IMR-90 (cell line): ENCODE measurements around the gene OPN4. TPM values are rescaled to one million over a fixed set of nuclear protein-coding genes. Genes with fewer than 3 reads are reported as not detected.
A peak's percentile ranks its signal among the peaks of the same experiment; 100 is the strongest.

ENCODE experiments used
- ATAC-seq: fragments of 200-7000 bp; cut with Tn5 transposase; 2 replicates; pipeline ENCODE4 v1.9.1; 2020; ENCODE audit warnings: low read depth, mild to moderate bottlenecking, moderate library complexity
- BruUV-seq: library from RNA; stranded (reverse); fragments of 400-500 nt; replicated peaks from 2 replicates; lab custom pipeline; 2021; lab: Mats Ljungman, UMichigan
- CTCF ChIA-PET: fragments of 300-600 bp; formaldehyde crosslinking; extraction: SDS; loops from one replicate; lab custom pipeline; 2021; ENCODE audit warnings: antibody characterized with exemption; lab: Yijun Ruan, JAX
- POLR2A ChIA-PET: fragments of 300-600 bp; sonication (Branson Sonifier 250); formaldehyde crosslinking; loops from one replicate; lab custom pipeline; 2022; ENCODE audit warnings: antibody characterized with exemption; ENCODE audit not compliant: unreplicated experiment; lab: Charles Lee
- DNase-seq: peaks from one replicate; pipeline ENCODE4 v3.0.0; 2013
- H2AFZ ChIP-seq: replicated peaks from 2 replicates; pipeline ENCODE3; 2013; ENCODE audit warnings: low read length, mild to moderate bottlenecking; ENCODE audit not compliant: poor library complexity
- H2AK5ac ChIP-seq: 2 replicates; pipeline ENCODE4 v1.6.1; 2013; ENCODE audit warnings: low read depth, low read length, inconsistent platforms
- H2AK9ac ChIP-seq: replicated peaks from 2 replicates; pipeline ENCODE3; 2013; ENCODE audit warnings: mild to moderate bottlenecking, low read depth, low read length, moderate library complexity; ENCODE audit not compliant: poor library complexity
- H2BK120ac ChIP-seq: 2 replicates; pipeline ENCODE4 v1.6.1; 2013; ENCODE audit warnings: low read depth, low read length, inconsistent platforms
- H2BK15ac ChIP-seq: 3 replicates; pipeline ENCODE4 v1.6.1; 2013; ENCODE audit warnings: low read depth, low read length, inconsistent platforms
- H2BK20ac ChIP-seq: 2 replicates; pipeline ENCODE4 v1.6.1; 2013; ENCODE audit warnings: low read depth, mild to moderate bottlenecking, inconsistent platforms, low read length, moderate library complexity
- H2BK5ac ChIP-seq: 2 replicates; pipeline ENCODE4 v1.6.1; 2013; ENCODE audit warnings: mild to moderate bottlenecking, low read depth, low read length, inconsistent platforms; ENCODE audit not compliant: poor library complexity, severe bottlenecking
- H3K14ac ChIP-seq: replicated peaks from 2 replicates; pipeline ENCODE4 v1.6.1; 2013; ENCODE audit warnings: low read depth, low read length, inconsistent platforms
- H3K18ac ChIP-seq: 2 replicates; pipeline ENCODE4 v1.6.1; 2013; ENCODE audit warnings: low read depth, low read length, control low read depth
- H3K23ac ChIP-seq: 2 replicates; pipeline ENCODE4 v1.6.1; 2013; ENCODE audit warnings: low read depth, low read length, inconsistent platforms
- H3K27ac ChIP-seq: 2 replicates; pipeline ENCODE4 v1.5.1; 2013; ENCODE audit warnings: mild to moderate bottlenecking, control low read depth, low read length; ENCODE audit not compliant: insufficient read depth
- H3K27me3 ChIP-seq: 2 replicates; pipeline ENCODE4 v1.6.1; 2013; ENCODE audit warnings: low read length; ENCODE audit not compliant: control insufficient read depth, insufficient read depth
- H3K36me3 ChIP-seq: 2 replicates; pipeline ENCODE4 v1.6.1; 2013; ENCODE audit warnings: low read length, mixed read lengths; ENCODE audit not compliant: control insufficient read depth, insufficient read depth
- H3K4ac ChIP-seq: 2 replicates; pipeline ENCODE4 v1.6.1; 2013; ENCODE audit warnings: low read depth, low read length, inconsistent platforms
- H3K4me1 ChIP-seq: 2 replicates; pipeline ENCODE4 v1.6.1; 2013; ENCODE audit warnings: low read length, mixed read lengths; ENCODE audit not compliant: control insufficient read depth, insufficient read depth
- H3K4me2 ChIP-seq: 2 replicates; pipeline ENCODE4 v1.6.1; 2013; ENCODE audit warnings: low read depth, mild to moderate bottlenecking, control low read depth, low read length, moderate library complexity
- H3K4me3 ChIP-seq: 2 replicates; pipeline ENCODE4 v1.5.1; 2013; ENCODE audit warnings: low read depth, mild to moderate bottlenecking, control low read depth, low read length, moderate library complexity; ENCODE audit not compliant: insufficient read depth
- H3K56ac ChIP-seq: 2 replicates; pipeline ENCODE4 v1.6.1; 2013; ENCODE audit warnings: low read length, inconsistent platforms; ENCODE audit not compliant: insufficient read depth; ENCODE audit errors: extremely low read depth
- H3K79me1 ChIP-seq, 2 experiments: 2 replicates each; pipeline ENCODE4 v1.6.1; 2013; ENCODE audit warnings: low read length in 2 of 2, inconsistent platforms in 1 of 2, low read depth in 1 of 2
- H3K9ac ChIP-seq: 2 replicates; pipeline ENCODE4 v1.6.1; 2013; ENCODE audit warnings: low read depth, low read length, control low read depth
- H3K9me1 ChIP-seq: 2 replicates; pipeline ENCODE4 v1.6.1; 2013; ENCODE audit warnings: low read length, inconsistent platforms; ENCODE audit not compliant: insufficient read depth
- H3K9me3 ChIP-seq: 2 replicates; pipeline ENCODE4 v1.6.1; 2013; ENCODE audit warnings: low read length; ENCODE audit not compliant: control insufficient read depth, insufficient read depth
- H4K20me1 ChIP-seq: 2 replicates; pipeline ENCODE4 v1.6.1; 2013; ENCODE audit warnings: low read length, inconsistent platforms; ENCODE audit not compliant: insufficient read depth
- H4K5ac ChIP-seq: 2 replicates; pipeline ENCODE4 v1.6.1; 2013; ENCODE audit warnings: mild to moderate bottlenecking, low read depth, low read length, control low read depth
- H4K8ac ChIP-seq, 2 experiments: 2 replicates each; pipeline ENCODE4 v1.6.1; 2013; ENCODE audit warnings: low read depth in 2 of 2, low read length in 2 of 2, control low read depth in 1 of 2, inconsistent platforms in 1 of 2
- H4K91ac ChIP-seq: 2 replicates; pipeline ENCODE4 v1.6.1; 2013; ENCODE audit warnings: low read depth, low read length, inconsistent platforms; ENCODE audit not compliant: insufficient read depth
- BHLHE40 ChIP-seq: fragments of 150-350 bp; IDR thresholded peaks from 2 replicates; pipeline ENCODE4 v1.6.1; 2016; ENCODE audit warnings: mild to moderate bottlenecking, low read depth, low read length
- CEBPB ChIP-seq: IDR thresholded peaks from 2 replicates; pipeline ENCODE4 v1.6.1; 2012; ENCODE audit warnings: low read depth, low read length, improper control_type of control experiment
- CHD1 ChIP-seq: IDR thresholded peaks from 2 replicates; pipeline ENCODE4 v1.6.1; 2012; ENCODE audit warnings: low read depth, low read length, improper control_type of control experiment
- CTCF ChIP-seq: conservative IDR thresholded peaks from 2 replicates; pipeline ENCODE4 v1.5.1; 2012; ENCODE audit warnings: mild to moderate bottlenecking, low read depth, low read length, improper control_type of control experiment
- FOS ChIP-seq: fragments of 150-350 bp; IDR thresholded peaks from 2 replicates; pipeline ENCODE4 v1.6.1; 2016; ENCODE audit warnings: low read depth, low read length
- MAFK ChIP-seq: IDR thresholded peaks from 2 replicates; pipeline ENCODE4 v1.6.1; 2012; ENCODE audit warnings: low read depth, low read length, improper control_type of control experiment
- MXI1 ChIP-seq: IDR thresholded peaks from 2 replicates; pipeline ENCODE4 v1.6.1; 2012; ENCODE audit warnings: low read depth, mild to moderate bottlenecking, low read length, moderate library complexity, borderline replicate concordance
- NFE2L2 ChIP-seq: fragments of 150-350 bp; IDR thresholded peaks from 2 replicates; pipeline ENCODE4 v1.6.1; 2016; ENCODE audit warnings: low read depth, mild to moderate bottlenecking, low read length
- RAD21 ChIP-seq: IDR thresholded peaks from 2 replicates; pipeline ENCODE4 v1.6.1; 2012; ENCODE audit warnings: low read length, improper control_type of control experiment
- RCOR1 ChIP-seq: IDR thresholded peaks from 2 replicates; pipeline ENCODE4 v1.6.1; 2012; ENCODE audit warnings: mild to moderate bottlenecking, low read length, improper control_type of control experiment; ENCODE audit not compliant: insufficient replicate concordance
- RFX5 ChIP-seq: IDR thresholded peaks from 2 replicates; pipeline ENCODE4 v1.8.0; 2012; ENCODE audit warnings: low read depth, mild to moderate bottlenecking, low read length, moderate library complexity
- SMC3 ChIP-seq: fragments of 150-350 bp; IDR thresholded peaks from 2 replicates; pipeline ENCODE4 v1.6.1; 2016; ENCODE audit warnings: low read depth, mild to moderate bottlenecking, antibody characterized with exemption, low read length, moderate library complexity
- WGBS, 2 experiments: methylation state at CpG; one replicate each; pipeline versions ENCODE4 v1.1.5 to v1.1.7; 2013; ENCODE audit warnings: missing lambda C conversion rate in 2 of 2; ENCODE audit not compliant: insufficient read length in 1 of 2; ENCODE audit errors: extremely low coverage in 2 of 2; 5-methylcytosine and 5-hydroxymethylcytosine counted together
- dilution Hi-C: fragments of 300-500 bp; cut with HindIII; formaldehyde crosslinking; loops from one replicate; pipeline ENCODE4 v1.14.3; 2018; ENCODE audit warnings: low sequenced_read_pairs; ENCODE audit not compliant: unreplicated experiment
- in situ Hi-C: fragments of 300-500 bp; cut with MboI; formaldehyde crosslinking; loops from 3 replicates; pipeline ENCODE4 v1.14.3; 2019; ENCODE audit warnings: low sequenced_read_pairs, inconsistent platforms, mixed read lengths
- intact Hi-C: fragments of 100-400 bp; cut with micrococcal nuclease; formaldehyde crosslinking; loops from 2 replicates; pipeline ENCODE4 v1.10.0; 2022
- polyA plus RNA-seq, 3 experiments: library from polyadenylated mRNA; depleted of rRNA; stranded (reverse); fragments of >200 nt; gene quantifications; 2 replicates each; pipeline ENCODE4 v1.2.3, GENCODE V29; 2012; ENCODE audit warnings: low replicate concordance in 1 of 3
- total RNA-seq: library from RNA; depleted of rRNA; stranded (reverse); fragments of >200 nt; gene quantifications from 2 replicates; pipeline ENCODE4 v1.2.3, GENCODE V29; 2012
- TF ChIP-seq, protein P1 (sequence below): fragments of 150-350 bp; IDR thresholded peaks from 2 replicates; pipeline ENCODE4 v1.6.1; 2016; ENCODE audit warnings: low read depth, mild to moderate bottlenecking, low read length, moderate library complexity, borderline replicate concordance
- TF ChIP-seq, protein P2 (sequence below): fragments of 150-350 bp; IDR thresholded peaks from 2 replicates; pipeline ENCODE4 v1.6.1; 2017; ENCODE audit warnings: mild to moderate bottlenecking, antibody characterized with exemption, low read length, low read depth

Gene OPN4
- total and polyA plus RNA-seq, 2 of the 4 experiments (the other 2 are of a cell fraction) = 0.03 TPM; not detected in 1

- peak; percentile 46 for DNase-seq
- Histone ChIP-seq H2BK15ac (no peak overlapping the region), H3K4me1 (peaks cover 13% of the 10 kb centered on the region), H3K4me2 (no peak overlapping the region), H4K91ac (no peak overlapping the region), H3K4ac (no peak overlapping the region), H4K5ac (no peak overlapping the region), H2BK5ac (no peak overlapping the region), H4K8ac (no peak overlapping the region), H2BK20ac (no peak overlapping the region), H3K14ac (no peak overlapping the region), H3K79me1 (no peaks in the 10 kb centered on the region), H2AFZ (peak overlapping the region; percentile 43), H3K18ac (no peak overlapping the region), H2AK9ac (peak overlapping the region; percentile 55), H3K9me1 (peaks cover 11% of the 10 kb centered on the region; the same call in 1 of the 2 replicates), H3K27ac (no peak overlapping the region), H3K23ac (no peak overlapping the region), H3K56ac (no peak overlapping the region), H3K36me3 (no peaks in the 10 kb centered on the region), H3K9ac (no peak overlapping the region), H4K20me1 (no peaks in the 10 kb centered on the region), H3K27me3 (no peaks in the 10 kb centered on the region; the same call in 1 of the 2 replicates), H3K9me3 (no peaks in the 10 kb centered on the region), H2AK5ac (0 out of 2 replicates have a peak overlapping the region, but pooled peaks have one; percentile 14), H2BK120ac (0 out of 2 replicates have a peak overlapping the region, but pooled peaks have one; percentile 40), H3K4me3 (no peak overlapping the region)
- in situ Hi-C loops (no loop called here), intact Hi-C loops (no loop called here), dilution Hi-C loops (no loop called here)
- peak; percentile 52 for ATAC-seq
- ChIA-PET CTCF (no interaction called here), POLR2A (no interaction called here)
- 45% methylated on average over 2 of the region's 17 CpGs; no CpG with 5 or more reads in 1 of the 2 experiments for WGBS, 2 experiments
- BruUV-seq = no TSS peak
- no peak for TF ChIP-seq NFE2L2
- TF ChIP-seq RAD21 = no peak
- TF ChIP-seq, protein P1, sequence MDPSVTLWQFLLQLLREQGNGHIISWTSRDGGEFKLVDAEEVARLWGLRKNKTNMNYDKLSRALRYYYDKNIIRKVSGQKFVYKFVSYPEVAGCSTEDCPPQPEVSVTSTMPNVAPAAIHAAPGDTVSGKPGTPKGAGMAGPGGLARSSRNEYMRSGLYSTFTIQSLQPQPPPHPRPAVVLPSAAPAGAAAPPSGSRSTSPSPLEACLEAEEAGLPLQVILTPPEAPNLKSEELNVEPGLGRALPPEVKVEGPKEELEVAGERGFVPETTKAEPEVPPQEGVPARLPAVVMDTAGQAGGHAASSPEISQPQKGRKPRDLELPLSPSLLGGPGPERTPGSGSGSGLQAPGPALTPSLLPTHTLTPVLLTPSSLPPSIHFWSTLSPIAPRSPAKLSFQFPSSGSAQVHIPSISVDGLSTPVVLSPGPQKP = no peak
- TF ChIP-seq FOS = no peak
- no peak for TF ChIP-seq MXI1
- no peak for TF ChIP-seq RCOR1
- no peak for TF ChIP-seq SMC3
- TF ChIP-seq MAFK = no peak
- no peak for TF ChIP-seq CHD1
- no peak for TF ChIP-seq RFX5
- TF ChIP-seq BHLHE40 = no peak
- TF ChIP-seq, protein P2, sequence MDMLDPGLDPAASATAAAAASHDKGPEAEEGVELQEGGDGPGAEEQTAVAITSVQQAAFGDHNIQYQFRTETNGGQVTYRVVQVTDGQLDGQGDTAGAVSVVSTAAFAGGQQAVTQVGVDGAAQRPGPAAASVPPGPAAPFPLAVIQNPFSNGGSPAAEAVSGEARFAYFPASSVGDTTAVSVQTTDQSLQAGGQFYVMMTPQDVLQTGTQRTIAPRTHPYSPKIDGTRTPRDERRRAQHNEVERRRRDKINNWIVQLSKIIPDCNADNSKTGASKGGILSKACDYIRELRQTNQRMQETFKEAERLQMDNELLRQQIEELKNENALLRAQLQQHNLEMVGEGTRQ = no peak
- TF ChIP-seq CEBPB = no peak
- TF ChIP-seq CTCF = no peak
These were observed 7.0 kb downstream of the OPN4 start for GRCh38 chr10:86661161-86662025.
